NCI-H2196 (cell line): ENCODE results near the gene UBR4.

ENCODE experiments used
- DNase-seq: peaks from one replicate; lab custom pipeline; 2025; ENCODE audit not compliant: unreplicated experiment; lab: John Stamatoyannopoulos, UW

The UBR4 gene

DNA sequence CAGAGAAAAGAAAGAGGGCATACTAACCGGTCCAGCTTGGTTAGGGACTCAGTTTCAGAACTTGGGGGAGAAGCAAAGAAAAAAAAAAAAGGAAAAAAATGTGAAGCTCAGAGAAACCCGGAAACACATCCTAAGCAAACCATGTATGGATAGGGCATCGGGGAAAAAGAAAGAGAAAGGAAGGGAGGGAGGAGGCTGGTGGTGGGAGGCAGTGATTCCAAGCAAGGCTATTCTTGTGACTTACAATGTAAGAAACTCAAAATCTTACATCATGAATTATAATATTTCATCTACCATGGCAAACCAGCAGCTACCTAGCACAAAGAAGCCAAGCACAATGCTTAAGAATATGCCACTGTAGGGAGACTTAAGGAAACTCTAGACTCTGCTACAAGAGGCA lies 60.3 kb downstream of the UBR4 start:
- no peak for DNase-seq

DNA sequence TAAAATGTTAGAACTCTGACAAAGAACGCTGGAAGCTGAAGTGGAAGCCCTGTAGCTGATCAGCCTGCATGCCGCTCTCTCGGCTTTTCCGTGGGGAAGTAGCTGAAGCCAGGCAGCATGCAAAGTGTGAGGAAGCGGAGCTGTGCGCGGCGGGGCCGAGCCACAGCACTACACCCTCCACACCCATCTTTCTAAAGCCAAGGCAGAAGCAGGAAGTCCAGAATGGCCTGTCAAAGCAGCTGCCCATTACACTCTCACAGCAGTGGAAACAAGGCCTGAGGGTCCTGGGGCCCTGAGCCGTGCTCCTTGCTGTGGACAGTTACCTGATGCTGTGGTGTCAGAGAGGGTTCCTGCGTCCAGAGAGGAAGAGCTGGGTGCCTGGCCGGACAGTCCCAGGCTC lies 69.6 kb downstream of the UBR4 start:
- DNase-seq, result no peak

DNA sequence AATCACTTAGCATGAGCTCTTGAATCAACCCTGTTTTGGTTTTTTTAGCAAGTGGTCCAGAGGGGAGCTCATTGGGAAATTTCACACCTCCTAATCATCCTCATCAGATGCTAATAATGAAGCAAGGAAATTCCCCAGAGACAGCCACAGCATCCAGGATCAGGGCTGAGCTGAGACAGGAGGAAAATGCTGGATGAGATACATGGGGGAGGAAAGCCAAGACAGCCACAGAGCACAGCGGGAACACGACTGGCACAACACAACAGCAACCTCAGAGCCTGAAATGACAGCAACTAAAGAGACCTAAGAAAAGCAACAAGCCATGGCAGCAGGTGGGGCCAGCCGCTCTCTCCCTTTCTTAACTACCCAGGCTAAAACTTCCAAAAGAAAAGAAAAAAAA lies 70.4 kb downstream of the UBR4 start:
- no peak for DNase-seq

DNA sequence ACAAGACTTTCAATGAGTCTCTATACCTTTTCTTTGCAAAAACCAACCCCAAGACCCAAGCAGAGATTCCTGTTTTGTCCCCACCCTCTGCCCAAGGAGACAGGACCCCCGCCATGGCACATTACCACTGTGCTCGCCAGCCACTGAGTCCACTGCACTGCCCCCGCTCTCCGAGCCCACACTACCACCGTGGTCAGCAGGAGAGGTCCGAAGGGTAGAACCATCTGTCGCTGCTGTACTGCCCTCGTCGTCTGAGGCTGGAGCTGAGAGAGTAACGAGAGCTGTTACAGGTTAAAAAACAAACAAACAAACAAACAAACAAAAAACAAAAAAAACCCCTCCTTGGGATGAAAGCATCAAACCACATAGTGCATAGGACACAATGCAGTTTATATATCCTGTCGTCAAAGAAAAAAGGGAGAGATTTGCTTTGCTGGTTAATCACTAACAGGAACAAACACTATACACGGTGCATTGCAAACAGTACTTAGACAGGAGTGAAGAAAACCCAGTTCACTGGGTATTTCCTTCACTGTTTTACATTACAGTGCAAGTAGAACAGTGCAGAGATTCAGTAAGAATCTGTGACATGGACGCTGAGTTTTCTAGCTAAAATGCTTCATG lies 71.0 kb downstream of the UBR4 start:
- no peak for DNase-seq

DNA sequence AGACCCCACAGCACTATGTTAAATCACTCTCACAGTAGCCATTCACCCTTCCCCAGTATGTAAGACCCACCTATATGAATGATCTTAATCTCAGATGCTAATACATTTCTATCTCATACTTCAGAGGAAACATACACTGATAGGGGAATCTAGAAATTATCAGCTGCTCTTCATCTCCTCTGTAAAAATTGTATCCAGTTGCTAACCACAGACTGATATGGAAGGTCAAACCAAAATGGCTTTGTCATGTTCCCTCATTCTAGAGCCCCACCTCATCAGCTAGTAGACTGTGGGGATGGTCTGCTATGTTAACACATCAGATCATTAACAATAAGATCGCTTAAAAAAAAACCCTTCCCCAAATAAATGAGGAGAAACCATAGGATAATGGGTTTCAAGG lies 71.7 kb downstream of the UBR4 start:
- no peak for DNase-seq

DNA sequence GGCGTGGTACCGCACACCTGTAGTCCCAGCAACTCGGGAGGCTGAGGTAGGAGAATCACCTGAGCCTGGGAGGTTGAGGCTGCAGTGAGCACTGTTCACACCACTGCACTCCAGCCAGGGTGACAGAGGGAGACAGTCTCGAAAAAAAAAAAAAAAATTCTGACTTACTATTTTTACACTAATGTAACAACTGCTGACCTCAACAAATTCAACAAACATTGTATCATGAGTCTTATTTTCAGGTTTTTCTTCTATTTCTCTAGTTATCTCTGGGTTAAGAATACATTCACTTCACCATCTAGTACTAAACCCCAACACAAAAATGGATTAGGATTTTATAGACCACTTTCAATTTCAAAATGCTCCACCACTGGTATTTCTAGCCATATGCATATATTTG lies 72.9 kb downstream of the UBR4 start:
- no peak for DNase-seq

DNA sequence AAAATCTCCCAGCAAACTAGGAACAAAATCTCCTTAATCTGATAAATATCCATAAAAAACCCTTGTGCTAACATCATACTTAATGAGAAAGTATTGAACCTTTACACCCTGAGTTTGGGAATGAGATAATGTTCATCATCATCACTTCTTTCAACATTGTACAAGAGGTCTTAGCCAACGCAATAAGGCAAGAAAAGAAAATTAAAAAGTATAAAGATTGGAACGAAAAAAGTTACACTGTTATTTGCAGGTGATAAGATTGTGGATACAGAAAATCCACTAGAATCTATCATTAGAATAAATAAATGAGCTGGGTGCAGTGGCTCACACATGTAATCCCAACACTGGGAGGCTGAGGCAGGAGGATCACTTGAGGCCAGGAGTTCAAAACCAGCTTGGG lies 76.7 kb downstream of the UBR4 start:
- no peak for DNase-seq

DNA sequence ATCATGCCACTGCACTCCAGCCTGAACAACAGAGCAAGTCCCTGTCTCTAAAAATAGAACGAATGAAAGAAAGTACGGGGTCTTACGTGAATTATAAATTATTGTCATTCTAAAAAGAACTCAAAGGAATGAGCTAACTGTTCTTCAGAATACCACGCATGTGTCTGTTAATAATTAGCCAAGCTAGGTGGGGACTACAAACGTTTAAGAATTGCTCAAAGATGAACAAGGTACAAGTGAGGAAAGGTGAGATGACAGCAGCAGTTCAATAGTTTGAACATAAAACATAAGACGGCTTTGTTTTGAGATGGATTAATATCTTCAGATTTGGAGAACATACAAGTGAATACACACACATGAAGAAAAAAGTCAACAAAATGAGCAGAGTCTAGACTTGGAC lies 79.6 kb downstream of the UBR4 start:
- DNase-seq, result no peak

DNA sequence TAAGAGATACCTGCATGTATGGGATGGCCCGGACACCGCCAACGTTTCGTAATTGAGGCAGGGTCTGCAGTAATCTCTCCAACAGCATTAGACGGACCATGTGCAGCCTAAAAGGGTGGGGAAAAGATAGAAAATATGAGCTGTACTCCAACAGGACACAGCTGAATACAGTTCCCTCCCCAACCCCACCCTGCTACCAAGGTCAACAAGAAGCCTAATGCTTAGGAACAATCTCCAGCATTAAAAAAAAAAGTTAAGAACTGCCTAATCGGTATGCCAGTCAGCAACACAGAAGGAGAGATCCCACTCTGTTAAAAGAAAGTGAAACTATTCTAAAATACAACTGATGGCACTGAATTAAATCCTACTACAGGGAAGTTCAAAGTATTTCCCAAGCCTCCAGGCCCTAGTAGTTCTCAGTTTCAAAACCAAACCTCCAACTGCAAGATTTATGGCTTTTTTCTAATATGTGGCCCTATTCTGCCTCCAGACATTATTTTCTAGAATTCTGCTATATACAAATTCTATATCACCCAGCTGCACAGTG lies 81.0 kb downstream of the UBR4 start:
- DNase-seq, result no peak

DNA sequence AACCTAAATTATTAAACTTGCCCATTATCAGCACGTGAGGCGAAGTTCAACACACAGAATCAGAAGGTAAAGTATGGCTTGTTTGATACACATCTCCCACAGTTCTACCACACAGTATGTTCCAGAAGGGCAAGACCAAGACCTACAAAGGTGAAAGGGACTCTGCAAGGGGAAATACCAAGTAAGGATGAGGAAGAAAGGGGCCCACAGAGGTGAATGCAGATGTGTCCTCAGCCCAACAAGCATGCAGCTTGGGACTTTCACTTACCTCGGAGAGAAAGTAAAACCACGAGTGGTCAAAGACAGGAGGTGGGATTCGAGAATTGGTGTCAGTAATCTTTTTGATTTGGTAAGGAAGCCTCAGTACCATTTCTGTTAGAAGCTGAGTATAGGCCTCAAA lies 85.8 kb downstream of the UBR4 start:
- no peak for DNase-seq

DNA sequence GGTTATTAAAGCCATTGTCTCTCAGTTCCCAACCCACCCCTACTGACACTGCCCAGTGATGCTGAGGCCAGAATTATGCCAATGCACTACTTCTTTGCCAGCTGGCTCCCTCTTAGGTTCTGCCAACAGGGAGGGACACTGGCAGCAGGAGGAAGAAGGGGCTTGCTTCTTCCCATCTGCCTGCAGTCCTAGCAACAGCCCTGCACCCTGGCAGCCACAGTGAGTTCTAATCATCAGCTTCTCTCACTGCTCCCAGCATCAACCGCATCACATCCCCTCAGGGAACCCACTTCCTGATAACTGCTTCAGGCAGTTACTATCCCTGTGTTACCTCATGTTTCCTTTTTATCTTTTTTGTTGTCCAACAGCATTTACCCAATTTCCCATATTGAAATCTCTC lies 86.2 kb downstream of the UBR4 start:
- no peak for DNase-seq

DNA sequence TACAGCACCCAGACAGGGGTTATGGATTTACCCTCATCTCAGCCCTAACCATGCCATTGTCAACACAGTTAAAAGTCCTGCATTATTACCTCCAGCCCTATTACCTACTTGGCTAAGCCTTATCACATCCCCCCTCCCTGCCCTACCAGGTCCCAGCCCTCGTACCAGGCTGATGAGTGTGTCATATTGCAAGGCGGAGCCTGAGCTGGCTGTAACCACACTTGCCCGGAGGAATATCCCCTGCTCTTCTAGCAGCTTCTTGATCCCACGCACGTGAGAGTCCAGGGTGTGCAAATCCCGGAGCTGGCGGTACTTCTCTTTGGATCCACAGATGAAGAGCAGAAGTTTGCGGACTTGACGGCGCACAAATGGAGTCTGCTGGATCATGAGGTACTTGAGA lies 87.4 kb downstream of the UBR4 start:
- no peak for DNase-seq

DNA sequence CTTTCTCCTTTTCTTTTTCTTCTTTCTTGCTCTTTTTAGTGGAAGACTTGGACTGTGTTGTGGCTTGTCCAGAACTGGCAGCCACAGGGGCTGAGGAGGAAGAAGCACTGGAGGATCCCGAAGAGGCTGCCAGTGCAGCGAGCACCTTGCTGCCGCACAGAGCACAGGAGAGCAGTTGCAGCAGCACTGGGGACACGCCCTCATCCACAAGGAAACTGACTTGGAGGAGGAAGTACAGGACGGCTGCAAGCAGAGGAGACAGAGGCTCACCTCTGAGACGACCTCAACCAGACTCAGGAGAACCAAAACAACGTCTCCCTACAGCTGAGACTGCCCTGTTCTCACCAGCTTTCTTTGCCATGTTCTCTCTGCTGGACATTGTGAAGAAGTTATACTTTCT lies 88.9 kb downstream of the UBR4 start:
- no peak for DNase-seq

DNA sequence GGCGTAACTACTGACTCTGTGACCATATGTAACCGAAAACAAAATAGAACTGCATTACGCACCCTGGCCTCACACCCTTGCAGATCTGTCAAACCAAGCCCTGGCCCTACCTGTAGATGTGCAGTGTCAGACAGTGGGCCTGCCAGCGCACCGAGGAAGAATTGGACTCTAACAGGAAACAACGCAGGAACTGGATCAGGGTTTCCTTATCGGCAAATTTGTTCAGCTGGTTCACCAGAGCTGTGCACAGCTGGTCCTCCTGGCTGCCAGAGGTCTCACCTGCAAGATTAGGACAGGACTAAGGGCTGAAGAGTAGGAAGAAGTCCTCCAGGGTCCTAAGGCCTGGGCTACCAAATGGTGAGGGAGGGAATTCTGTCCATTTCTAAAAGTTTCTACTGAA lies 90.0 kb downstream of the UBR4 start:
- no peak for DNase-seq

DNA sequence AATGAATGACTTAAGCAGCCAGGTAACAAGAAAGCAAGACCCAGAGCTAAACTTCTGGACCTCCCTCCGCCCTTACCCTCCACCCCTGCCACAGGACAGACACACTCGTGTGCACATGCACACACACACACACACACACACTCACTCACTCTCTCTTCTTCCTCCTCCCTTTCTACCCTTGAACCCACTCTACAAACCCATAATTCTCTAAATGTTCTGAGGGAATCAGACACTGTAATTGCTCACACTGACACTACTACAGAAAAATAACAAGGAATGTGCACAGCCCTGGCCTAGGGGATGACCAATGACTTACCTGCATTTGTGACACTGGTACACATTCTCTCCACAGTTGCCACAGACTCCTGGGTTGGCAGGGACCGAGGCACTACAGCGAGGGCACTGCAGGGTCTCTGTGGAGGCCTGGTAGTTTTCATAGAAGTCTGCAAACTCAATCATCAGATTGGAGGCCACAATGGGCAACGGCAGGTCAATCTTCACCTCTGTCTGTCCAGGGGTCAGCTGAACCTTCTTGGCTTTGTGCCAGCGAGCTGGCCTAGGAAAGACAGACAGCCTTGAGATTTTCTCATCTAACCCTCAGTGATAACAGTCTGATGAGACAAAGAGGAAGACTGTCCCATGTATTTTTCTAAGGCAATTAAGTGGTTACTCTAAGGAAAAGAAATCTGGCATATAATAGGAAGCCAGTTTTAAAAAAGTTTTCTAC lies 94.8 kb downstream of the UBR4 start:
- no peak for DNase-seq

DNA sequence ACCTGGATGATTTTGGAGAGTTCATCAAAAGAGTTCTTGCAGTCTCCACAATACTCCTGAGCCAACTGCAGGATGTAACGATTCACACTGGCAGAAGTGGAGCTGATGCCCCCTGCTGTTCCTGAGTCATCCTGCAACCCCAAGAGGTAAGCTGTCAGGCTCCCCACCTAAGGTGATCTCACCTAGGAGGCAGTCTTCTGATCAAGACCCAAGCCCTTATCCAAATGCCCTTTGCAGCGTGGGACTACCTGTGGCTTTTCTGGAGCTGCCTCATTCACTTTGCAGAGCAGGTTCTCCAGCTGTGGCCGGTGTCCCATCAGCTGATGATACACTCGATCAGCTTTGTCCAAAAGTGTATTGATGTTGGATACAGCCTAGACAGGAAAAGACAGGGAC lies 96.4 kb downstream of the UBR4 start:
- peak; percentile 27 for DNase-seq

DNA sequence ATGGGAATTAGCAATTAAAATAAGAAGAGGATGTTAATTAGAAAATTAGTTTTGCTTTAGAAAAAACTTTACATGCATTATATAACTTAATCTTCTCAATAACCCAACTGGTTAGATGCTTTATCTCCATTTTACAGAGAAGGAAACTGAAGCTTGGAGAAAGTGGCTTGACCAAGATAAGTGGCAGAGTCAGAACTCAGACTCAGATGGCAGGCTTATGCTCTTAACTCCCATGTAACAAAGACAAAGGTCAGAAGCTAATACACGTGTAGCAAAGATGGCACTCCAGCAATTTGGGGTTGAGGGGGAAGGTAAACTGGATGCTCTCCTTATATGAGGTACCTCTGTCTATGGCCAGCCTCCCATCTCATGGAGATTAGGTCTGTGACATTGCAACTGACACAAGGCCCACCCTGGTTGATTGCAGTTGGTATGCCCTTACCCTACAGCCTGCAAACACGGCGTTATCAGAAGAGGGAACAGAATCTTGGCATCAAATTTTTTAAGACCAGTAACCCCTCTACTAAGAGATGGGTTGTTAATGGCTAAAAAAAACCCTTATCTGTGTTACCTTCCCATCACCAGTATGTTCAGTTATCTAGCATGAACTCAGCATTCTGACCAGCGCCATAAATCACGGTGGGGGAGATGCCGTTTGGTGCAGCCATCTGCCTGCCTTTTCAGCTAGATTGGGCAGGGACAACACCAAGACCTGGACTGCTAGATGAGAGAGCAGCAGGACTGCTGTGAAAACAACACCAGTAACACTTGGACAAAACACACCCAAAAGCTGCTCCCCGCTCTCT lies 97.0 kb downstream of the UBR4 start:
- no peak for DNase-seq

DNA sequence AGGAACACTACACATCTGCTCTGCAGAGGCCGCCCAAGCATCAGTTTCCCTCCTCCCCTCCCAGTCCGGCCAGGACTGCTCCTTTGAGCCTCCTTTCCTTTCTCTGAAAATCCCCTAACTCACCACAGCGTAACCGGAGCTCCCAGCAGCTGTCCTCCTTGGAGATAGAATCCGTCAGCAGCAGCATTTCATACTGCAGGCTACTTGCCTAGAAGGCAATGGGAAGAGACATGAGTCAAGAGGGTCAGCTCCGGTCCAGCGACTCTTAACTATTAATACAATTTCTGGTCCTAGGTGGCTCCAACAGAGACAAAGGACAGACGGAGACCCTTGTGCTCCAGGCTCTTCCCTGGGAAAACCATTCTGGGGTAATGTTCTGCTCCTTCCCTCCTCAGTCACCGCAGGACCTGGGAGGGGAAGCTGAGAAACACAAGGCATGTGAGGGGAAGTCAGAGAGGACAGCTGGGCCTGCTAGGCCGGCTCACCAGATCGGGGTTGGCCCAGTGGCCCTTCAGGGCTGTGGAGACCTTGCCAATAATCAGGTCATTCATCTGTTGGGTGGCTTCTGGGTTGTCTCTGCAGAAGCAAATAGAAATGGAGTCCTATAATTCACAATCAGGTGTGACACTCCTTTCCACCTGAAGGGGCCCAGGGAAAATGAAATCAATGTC lies 99.7 kb downstream of the UBR4 start:
- DNase-seq, result no peak

DNA sequence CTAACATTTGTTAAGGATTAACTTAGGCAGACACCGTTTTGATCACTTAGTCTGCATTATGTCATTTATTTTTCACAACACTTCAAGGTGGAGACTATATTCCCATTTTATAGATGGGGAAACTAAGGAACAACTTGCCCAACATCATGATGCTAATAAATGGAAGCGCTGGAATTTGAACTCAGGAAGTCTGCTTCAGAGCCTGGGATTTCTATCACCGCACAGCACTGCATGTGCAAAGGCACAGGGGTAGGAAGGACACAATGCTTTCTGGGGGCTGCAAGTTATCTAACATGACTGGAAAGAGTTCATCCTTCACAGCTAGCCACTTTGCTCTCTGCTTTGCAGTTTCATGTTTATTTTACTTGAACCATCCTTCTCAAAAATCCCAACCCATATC lies 100.5 kb downstream of the UBR4 start:
- no peak for DNase-seq

DNA sequence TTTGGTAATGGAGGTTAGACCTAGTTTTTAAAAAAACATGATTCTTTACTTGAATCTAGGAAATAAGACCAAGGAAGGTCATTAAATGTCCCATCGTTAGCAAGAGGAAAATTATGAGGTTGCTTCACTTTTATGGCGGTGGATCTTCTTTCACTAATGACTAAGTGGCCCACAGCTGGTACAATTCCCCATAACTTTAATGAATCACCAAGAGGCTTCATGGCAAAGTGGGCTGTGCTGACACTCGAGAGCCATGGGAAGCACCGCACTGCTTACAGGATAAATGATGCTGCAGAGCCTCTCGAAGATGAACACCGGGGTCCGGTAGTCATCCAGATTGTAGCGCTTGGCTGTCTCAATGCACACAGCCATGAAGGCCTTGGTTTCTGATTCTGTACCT lies 108.8 kb downstream of the UBR4 start:
- no peak for DNase-seq

DNA sequence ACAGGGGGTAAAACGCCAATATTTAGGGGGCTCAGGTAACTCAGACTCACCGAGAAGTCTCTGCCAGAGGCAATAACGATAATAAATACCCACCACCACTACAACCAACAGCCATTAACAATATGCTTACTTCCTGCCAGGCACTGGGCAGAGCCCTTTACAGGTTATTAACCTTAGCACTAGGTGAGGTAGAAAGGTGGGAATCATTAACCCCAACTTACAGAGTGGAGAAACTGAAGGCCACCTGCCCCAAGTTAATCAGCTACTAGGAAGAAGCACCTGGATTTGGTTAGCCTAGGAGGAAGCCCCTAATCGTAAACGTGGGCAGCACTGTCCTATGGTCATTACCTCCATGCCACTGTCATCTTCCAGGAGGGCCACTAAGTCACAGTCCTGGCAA lies 110.0 kb downstream of the UBR4 start:
- DNase-seq, result no peak

DNA sequence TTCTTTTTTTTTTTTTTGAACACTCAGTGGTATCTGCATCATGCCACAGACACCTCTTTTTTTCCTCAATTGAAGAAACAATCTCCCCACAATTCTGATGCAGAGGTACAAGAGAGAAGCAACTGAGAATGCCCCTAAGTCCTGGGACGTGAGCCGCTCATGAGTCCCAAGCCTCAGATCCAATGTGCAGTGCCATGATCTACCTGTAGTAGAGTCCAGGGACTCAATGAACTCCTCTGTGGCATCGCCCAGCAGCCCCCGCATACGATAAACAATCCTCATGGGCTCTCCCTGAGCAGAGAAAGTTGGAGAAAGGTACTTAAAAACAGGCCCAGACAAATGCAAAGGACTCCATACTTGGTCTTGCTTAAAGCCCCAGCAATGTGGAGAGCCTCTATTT lies 113.1 kb downstream of the UBR4 start:
- DNase-seq, result no peak
